ENCODE data around the gene TRHDE.

Gene TRHDE

DNA sequence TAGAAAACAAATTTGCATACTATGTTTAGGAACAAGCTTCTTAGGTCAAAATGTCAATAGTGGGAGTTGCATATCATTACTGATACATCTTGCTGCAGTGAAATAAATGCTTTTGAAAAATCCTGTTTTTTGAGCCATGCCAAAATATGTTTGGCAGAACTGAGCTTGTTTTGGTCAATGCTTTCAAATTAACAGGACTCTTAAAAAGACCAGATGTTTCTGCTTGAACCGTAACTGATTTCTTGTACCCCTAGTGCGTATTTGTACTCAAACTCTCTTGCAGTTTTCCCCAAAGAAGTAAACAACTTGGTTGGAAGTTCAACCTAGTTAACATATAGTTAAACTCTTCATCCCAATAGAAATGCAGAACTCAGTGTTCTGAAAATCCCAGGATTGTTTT is 3.4 kb downstream of the TRHDE start:
- no peak for DNase-seq (ENCODE audit: low read depth)

DNA sequence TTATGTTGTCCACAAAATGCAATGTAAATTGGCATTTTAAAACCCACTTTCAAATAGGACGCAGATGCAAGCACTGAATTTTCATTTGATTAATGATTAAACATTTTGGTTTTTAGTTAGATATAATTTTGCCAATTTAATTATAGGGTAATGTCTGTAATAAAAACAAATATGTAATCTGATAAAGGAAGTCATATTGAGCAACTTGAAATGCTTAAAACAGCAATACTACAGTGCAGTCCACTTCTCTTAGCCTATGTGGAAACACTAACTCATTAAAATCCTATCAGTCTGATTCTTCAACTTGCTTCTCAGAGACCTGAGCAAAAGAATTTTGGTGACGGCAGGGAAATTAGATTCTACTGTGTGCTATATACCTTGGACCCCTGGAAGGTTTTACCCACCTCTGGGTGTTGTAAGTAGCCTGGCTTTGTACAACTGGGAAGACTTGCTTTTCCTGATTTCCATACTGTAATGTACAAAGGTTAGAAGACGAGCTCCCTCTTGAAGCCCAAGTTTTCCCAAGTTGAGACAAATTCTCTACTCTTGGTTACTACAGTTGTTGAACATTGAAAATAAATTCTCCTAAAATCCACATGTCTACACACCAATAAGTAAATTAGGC is 4.1 kb downstream of the TRHDE start:
- DNase-seq (ENCODE audit: low read depth) = no peak

DNA sequence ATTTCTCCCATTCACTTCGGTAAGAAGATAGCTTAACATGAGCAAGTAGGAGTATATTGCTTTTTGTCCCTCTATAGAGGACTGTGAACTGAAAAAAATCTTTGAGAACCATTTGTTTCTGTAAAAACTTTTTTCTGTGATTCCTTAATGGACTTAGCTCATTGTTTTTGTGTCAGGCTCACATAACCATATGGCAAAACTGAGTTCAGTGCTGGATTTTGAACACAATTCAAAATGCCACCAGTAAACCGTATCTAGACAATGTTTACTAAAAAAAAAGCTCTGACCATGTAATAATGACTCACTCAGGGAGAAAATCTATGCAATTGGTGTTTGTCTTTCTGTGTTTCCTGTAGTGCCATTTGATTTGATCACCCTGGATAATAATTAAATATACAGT is 5.2 kb downstream of the TRHDE start:
- DNase-seq (ENCODE audit: low read depth) = no peak

DNA sequence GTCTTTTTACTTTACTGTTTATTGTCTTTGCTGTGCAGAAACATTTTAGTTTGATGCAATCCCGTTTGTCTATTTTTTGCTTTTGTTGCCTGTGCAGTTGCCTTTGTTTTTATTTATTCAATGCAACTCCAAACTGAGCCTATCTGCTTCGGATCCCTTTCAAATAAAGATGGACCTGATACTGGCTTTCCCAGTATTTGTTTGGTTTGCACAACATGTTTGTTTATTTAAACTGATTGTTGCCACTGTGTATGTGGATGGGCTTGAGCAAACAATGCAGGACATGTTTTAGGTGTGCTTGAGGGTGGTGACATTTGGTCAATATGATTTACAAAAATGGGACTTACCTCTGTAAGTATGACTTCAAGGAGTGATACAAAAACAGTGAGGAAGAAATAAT is 6.7 kb downstream of the TRHDE start:
- DNase-seq (ENCODE audit: low read depth) = no peak

DNA sequence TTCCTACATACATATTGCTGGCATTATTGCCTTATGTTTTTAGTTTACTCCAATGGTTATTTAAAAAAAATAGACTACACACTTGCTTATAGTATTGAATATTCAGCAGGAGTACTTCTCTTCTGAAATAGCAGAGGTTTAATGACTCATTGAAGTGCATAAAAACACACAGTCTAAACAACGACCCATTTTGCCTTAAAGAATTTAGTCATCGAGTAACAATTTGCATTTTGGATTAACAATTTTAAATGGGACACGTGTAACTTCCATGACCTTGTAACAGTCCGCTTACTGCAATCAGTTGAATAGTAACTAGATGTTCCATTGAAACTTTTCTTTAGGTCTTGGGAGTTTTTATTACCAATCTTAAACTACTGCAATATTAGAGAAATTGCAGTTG is 9.0 kb downstream of the TRHDE start:
- DNase-seq (ENCODE audit: low read depth) = no peak

DNA sequence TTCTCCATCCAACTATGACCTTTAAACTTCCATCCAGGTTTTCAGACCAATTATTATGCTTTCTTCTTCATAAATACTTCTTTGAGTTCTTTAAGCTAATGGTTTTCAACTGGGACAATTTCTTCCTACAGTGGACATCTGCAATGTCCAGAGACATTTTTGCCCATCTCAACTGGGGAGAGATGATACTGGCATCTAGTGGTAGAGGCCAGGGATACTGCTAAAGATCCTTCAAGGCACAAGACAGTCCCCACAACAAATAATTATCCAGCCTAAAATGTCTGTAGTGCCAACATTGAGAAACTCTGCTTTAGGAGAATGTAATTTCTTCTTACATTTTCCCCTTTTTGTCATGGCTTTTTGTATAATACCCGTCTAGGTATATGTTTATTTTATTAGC is 10.6 kb downstream of the TRHDE start:
- no peak for DNase-seq (ENCODE audit: low read depth)

DNA sequence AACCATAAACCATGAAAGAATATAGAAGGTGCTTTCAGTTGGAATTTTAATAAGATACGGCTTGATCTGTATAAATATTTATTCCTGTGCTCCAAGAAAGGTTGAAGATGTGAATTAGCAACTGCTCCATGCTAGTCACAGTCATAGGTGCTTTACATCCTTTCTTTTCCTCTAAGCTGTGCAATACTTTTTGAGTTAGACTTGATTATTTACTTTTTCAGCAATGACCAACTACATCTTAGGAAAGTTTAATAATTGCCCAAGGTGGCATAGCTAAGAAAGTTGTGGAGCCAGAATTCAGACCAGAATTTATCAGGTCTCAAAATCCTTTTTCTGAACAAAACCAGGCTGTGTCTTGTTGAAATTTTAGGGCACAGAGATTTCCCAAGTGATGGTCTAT is 13.7 kb downstream of the TRHDE start:
- DNase-seq (ENCODE audit: low read depth) = no peak

DNA sequence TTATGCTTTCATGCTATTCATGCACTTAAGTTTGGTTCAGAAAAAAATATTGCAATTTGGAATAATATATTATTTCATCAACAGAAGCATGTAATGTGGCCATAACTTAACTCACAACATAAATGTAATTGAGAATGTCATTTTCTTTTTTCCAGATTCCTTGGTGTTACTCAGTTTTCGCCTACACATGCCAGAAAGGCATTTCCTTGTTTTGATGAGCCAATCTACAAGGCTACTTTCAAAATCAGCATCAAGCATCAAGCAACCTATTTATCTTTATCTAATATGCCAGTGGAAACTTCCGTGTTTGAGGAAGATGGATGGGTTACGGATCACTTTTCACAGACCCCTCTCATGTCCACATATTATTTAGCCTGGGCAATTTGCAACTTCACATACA is 14.4 kb downstream of the TRHDE start:
- no peak for DNase-seq (ENCODE audit: low read depth)

DNA sequence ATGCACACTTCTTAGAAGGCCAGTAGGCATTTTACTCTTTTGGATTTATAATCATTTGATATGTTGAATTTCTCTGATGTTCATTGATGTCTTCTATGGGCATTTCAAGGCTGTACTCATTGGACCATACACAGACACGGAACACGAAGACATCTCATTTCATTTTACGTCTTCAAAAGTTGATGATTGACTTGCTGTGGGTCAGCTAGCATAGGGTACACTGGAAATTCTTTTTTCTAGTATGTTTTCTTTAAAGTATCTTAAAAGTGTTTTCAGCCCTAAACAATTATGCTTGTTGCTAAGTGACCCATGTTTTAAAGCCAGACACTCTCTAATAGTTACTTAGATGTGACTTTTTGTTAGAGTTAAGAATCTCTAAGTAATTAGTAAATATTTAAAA is 16.3 kb downstream of the TRHDE start:
- no peak for DNase-seq (ENCODE audit: low read depth)

DNA sequence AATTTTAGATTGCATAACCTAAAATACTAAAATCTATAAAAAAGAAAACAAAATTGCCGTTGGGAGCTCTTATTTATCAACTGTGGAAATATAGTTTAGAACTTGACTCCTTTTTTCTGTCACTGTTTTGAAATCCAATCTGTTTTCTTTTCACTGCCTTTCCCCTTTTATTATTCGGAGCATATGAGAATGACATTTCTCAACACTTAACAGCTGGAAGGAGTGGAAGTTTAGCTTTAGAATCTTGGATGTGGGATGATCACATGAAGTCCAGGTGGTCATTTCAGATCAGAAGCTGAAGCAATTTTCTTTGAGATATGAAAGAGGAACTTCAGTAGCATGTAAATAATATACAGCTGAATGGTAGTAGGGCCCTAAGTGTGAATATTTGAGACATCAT is 16.7 kb downstream of the TRHDE start:
- DNase-seq (ENCODE audit: low read depth) = no peak

DNA sequence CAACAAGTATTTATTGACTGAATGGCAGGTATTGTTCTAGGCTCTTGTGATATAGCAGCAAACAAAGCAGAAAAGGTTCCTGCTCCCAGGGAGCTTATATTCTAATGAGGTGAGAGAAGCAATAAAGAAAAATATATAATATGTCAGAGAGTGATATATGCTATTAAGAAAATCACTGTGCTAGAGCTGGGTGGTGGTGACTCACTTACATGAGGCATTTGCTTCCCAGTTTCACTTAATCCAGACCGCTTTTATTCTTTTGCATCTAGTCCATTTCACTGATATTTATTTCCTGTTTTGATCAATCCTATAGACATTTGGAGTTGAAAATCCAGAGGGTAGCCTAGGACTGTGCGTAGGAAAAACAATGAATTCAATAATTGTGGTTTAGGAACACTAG is 17.5 kb downstream of the TRHDE start:
- no peak for DNase-seq (ENCODE audit: low read depth)

DNA sequence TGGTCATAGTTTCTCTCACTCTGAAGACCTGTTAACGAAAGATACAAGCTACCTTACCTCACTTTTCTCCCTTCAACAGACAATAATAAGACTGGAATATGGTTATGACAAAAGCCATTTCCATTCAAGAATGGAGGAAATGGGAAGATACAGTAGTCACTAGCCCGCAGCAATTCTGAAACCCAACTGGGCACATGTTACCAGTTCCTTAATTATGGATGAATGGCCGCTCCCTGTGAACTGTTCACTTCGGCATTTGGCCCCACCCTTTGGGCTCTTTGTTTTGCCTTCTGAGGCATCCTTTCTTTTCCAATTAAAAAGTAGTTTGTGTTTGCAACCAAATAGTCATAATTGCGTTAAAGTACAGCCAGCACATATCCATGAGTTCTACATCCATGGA is 19.0 kb downstream of the TRHDE start:
- no peak for DNase-seq (ENCODE audit: low read depth)

DNA sequence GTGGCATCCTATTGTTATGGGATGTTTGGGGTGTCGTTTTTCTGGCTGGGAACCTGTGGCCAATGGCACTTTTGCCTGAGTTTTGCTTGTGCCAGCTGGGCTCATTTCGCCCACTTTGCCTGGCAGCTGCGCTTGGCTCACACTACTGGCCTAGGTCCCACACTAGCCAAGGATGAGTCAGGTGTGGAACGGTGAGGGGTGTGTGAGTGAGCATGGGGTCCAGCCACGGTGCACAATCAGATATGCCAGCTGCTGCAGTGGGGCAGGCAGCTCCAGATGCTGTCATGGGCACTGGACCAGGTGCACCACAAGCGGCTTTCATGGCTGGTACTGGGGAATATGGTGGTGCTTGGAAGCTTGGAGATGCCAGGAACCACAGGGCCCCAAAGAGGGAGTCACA is 21.5 kb downstream of the TRHDE start:
- DNase-seq (ENCODE audit: low read depth) = no peak

DNA sequence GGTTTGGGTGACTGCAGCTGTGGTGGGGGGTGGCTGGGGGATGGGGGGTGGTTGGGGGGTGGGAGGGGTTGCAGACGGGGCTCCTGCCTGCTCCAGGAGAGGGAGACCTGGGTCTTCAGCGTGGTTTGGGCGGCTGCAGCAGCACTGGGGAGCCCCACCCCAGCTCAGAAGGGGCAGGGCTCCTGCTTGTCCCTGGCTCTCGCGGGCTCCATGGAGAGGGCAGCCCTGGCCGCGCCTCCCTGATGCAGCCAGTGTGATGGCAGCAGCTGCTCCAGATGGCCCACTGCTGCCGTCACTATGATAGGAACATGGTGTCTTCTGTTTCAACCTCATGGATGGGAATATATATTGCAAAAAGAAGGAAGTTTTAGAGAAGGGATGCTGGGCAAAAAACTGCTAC is 22.9 kb downstream of the TRHDE start:
- DNase-seq (ENCODE audit: low read depth) = no peak

DNA sequence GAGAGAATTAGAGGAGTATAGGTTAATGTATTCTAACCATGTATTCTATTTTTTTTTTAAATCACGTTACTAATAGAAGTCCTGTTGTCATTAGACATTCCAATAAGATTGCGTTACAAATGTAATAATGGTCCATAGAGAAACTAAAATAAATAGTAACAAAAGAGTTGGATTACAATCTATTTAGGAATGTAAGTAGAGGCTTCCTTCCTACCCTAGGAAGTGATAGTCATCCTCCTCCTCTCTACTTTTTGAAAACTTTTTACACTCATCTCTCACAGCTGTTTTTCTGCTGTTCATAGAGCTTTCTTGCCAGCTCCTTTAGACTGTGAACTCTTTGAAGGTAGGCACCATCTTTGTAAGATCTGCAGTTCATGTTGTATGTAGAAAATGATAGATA is 23.6 kb downstream of the TRHDE start:
- no peak for DNase-seq (ENCODE audit: low read depth)

DNA sequence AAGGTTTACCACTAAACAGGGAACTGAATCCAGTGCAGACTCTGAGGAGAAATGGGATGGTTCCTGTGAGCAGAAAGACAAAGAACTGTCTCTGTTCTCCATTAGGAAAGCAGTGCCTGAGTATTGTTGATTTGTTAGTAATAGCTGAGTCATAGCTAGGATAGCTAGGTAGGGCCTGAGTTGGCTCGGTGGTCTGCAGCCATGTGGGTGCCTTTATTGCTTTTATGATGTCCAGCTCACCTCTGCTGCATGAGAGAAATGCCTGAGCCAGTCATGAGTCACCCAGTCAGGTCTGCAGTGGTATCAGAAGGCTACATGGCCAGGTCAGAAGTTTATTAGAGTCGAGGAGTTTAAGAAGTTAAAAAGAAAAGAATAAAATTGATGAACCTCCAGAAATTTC is 24.2 kb downstream of the TRHDE start:
- DNase-seq (ENCODE audit: low read depth) = no peak

DNA sequence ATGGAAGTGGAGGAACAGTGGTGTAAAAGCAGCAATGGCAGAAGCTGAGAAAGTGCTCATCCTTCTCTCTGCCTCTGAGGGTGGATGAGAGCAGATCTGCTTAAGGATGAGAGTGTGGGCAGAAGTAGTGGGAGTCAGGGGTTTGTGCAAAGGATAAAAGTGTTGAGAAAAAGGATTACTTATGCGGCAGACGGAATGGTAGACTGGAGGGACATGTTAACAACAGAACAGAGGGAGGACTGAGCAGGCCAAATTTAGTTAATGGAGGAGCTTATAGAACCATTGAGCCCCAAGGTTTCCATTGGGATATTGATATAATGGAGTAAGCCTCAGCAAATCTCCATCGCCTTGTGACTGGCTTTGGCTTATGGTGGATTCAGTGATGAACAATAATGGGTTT is 25.5 kb downstream of the TRHDE start:
- no peak for DNase-seq (ENCODE audit: low read depth)

DNA sequence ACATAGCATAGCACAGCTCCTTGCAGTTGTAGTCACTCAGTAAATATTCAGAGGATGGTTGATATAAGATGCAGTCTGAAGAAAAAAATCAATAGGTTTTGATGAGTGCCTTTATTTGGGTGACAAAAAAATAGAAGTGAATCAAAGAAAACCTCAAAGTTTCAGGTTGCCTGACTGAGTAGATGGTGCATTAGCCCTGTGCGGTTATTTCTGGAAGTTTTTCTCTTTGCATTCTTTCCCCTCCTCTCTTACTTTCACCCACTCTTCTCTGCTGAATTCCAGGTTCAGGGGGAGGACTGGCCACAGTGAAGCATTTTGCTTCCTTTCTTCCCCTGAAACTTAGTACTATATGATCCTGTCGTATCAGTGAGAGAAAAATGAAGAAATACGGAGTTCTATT is 28.6 kb downstream of the TRHDE start:
- DNase-seq (ENCODE audit: low read depth) = no peak

DNA sequence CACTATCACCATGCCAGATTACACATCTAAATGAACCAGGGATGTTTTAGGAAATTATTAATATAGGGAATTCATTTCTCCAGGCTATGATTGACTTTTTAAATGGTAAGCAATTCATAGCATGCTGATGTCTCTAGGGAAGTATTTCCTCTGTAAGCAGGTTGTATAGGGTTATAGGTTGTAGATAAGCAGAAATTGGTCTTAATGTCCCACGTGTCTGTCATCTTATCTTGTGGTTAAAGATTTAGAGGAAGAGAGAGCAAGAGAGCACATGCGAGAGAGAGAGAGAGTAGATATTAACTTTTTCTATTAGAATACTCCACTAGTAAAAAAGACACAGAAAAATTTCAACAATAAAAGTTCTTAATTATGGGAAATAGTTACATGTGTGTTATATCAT is 32.6 kb downstream of the TRHDE start:
- no peak for DNase-seq (ENCODE audit: low read depth)

DNA sequence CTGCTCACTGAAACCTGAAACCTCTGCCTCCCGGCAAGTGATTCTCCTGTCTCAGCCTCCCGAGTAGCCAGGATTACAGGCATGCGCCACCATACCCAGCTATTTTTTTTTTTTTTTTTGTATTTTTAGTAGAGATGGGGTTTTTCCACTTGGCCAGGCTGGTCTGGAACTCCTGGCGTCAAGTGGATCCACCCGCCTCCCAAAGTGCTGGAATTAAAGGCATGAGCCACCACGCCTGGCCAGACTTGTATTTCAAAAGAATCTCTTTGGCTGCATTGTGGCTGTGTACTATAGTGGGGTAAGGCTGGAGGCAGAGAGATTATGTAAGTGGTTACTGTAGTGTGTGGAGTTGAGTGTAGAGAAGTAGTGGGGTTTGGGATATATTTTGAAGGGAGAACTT is 35.1 kb downstream of the TRHDE start:
- DNase-seq (ENCODE audit: low read depth) = no peak

DNA sequence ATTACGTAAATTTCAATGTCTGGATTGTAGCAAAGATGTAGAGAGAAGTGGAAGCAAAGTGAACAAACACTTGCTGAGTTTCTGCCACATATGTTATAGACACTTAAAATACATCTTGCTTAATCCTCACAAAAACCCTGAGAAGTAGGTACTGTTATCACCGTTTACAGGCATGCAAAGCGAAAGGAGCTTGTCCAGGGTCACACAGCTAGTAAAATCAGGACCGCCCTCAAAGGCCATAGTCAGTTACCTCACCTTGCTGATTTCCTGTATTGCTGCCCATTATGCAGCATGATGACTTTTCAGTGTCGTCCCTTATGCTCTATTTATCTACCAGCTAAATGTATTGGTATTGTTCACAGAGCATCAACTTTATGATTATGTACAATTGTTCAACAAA is 39.8 kb downstream of the TRHDE start:
- no peak for DNase-seq (ENCODE audit: low read depth)

DNA sequence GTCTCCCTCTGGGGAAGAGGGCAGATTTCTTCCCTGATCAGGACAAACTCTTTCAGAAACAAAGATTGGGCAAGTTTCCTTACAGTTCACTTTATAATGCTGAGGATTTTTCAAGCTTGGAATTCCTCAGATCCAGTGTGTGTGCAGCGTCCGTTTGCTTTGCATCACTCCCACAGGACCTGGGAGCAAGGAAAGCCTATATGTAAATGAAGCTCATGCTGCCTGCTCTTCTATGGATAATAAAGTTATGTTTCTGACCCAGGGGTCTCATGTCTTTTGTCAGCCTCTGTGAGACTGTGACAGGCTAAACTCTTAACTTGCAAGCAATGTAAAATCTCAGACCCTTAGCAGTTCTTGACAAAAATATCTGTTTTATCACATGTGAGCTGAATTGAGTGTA is 41.6 kb downstream of the TRHDE start:
- no peak for DNase-seq (ENCODE audit: low read depth)

DNA sequence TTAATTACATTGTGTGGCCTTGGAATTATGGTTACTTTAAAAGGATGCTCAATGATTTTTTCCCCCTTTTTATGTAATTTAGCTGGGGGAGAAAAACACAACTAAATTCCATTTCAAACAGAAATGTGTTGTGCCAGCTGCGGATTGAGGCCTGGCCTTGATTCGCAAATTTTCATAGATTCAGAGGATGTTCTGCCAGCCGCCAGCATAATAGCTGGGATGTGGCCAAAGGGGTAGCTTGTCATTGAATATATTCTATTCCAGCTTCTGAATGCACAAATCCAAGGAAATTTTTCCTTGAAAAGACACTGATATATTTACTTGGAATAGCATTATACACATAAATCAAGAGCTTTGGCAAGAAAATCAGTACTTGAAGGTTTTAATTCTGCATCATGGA is 43.7 kb downstream of the TRHDE start:
- no peak for DNase-seq (ENCODE audit: low read depth)

DNA sequence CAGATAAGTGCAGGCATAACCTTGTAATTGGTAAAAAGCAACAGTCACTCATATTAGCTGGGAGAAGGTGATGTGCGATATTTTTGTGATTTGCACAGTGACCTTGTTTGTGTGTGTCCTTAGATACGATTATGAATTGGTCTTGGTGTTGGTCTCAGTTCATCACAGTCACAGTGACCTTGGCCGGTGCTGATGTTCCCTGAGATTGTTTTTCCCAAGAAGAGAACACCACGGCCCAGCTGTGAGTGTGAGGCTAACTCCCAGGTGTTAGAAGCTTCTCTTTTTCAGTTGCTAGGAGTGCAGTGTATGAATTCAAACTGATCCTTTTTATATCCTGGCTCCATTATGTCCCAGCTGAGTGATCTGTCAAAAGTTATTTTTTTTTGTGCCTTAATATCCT is 46.2 kb downstream of the TRHDE start:
- DNase-seq (ENCODE audit: low read depth) = no peak

DNA sequence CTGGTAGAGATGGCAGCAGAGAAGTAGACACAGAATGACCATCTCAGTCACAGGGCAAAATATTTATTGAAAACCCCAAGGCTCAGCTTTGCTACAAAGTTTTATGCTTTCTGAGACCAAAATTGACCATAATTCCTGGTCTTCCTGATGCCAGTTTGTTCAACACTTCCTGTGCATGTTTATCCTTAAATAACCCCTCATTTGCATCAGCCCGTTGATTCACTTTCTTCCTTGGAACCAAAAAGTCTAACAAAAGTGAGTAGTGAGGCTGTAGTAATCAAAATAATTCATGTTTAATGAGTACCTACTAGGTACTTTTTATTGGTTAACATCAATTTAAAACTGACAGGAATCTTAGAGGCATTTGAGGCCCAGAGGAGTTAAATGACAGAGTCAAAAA is 51.7 kb downstream of the TRHDE start:
- DNase-seq (ENCODE audit: low read depth) = no peak

Data from CMK (cell line).